HUDEP-2 (cell line): ENCODE data around the gene IGF2.

ENCODE experiments used
- DNase-seq, 76 experiments: peaks; one replicate each; lab custom pipeline; 2025; ENCODE audit not compliant: unreplicated experiment in 76 of 76; lab: John Stamatoyannopoulos, UW

Gene IGF2

GRCh38 chr11:2106583-2107209, 32.5 kb downstream of the IGF2 start:
- DNase-seq = no peak

GRCh38 chr11:2105511-2105910, 33.7 kb downstream of the IGF2 start:
- no peak for DNase-seq

GRCh38 chr11:2104524-2105440, 34.4 kb downstream of the IGF2 start:
- no peak for DNase-seq

- no peak for DNase-seq
Measured at GRCh38 chr11:2103668-2104523, 35.3 kb downstream of the IGF2 start.

GRCh38 chr11:2102883-2103213, 36.3 kb downstream of the IGF2 start:
- DNase-seq = no peak

GRCh38 chr11:2102132-2102882, 36.9 kb downstream of the IGF2 start:
- no peak for DNase-seq

- no peak for DNase-seq
Measured at GRCh38 chr11:2101171-2101675, 38.0 kb downstream of the IGF2 start.

GRCh38 chr11:2100361-2101170, 38.6 kb downstream of the IGF2 start:
- peak in 1 of 76 experiments; percentile 37 for DNase-seq

GRCh38 chr11:2099516-2100349, 39.5 kb downstream of the IGF2 start:
- DNase-seq = no peak

GRCh38 chr11:2098691-2099515, 40.3 kb downstream of the IGF2 start:
- peak in 3 of 76 experiments; percentile 13 to 53 (median 14) for DNase-seq

- DNase-seq = no peak
Measured at GRCh38 chr11:2097998-2098690, 41.0 kb downstream of the IGF2 start.

GRCh38 chr11:2097356-2097997, 41.7 kb downstream of the IGF2 start:
- no peak for DNase-seq

GRCh38 chr11:2096919-2097301, 42.3 kb downstream of the IGF2 start:
- DNase-seq = no peak

GRCh38 chr11:2096011-2096918, 42.9 kb downstream of the IGF2 start:
- no peak for DNase-seq

GRCh38 chr11:2095542-2095941, 43.6 kb downstream of the IGF2 start:
- DNase-seq = no peak

- DNase-seq = no peak
Measured at GRCh38 chr11:2095198-2095520, 44.0 kb downstream of the IGF2 start.
